Activated naive CD4-positive, alpha-beta T cell treated with Interleukin-2 at 50 U/mL for 16 hours (primary cell): ENCODE measurements around the gene RPL41.
A peak's percentile ranks its signal among the peaks of the same experiment; 100 is the strongest.

ENCODE experiments used
- DNase-seq: peaks from one replicate; pipeline ENCODE4 v3.0.0-alpha.2; 2020

RPL41 gene

DNA sequence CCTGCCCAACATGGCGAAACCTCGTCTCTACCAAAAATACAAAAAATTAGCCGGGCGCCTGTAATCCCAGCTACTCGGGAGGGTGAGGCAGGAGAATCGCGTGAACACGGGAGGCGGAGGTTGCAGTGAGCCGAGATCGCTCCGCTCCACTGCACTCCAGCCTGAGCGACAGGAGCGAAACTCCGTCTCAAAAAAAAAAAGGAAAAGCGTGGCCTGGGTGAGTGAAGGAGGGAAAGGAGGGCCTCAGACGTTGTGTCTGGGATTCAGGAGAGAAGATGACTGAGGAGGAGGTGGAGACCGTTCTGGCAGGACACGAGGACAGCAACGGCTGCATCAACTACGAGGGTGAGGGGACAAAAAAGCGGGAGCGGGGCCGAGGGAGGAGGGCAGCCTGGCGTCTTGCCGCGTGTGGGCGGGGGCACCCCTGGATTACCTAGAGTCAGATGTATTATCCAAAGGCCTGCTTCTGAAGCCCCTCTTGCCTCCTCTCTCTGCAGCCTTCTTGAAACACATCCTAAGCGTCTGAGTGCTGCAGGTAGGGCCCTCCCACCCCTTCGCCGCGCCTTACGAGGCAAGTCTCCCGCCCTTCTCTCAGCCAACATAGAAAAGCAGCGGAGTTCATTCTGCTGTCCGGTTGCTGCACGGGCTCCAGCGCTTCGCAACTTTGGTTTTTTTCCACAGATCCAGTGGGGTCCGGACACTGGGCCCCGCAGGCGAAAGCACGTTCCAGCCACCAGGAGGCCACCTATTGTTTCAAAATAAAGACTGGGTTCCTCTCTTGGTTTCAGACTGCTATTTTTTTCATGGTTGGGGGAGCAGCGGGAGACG lies 41.0 kb downstream of the RPL41 start:
- DNase-seq, result peak; percentile 58

DNA sequence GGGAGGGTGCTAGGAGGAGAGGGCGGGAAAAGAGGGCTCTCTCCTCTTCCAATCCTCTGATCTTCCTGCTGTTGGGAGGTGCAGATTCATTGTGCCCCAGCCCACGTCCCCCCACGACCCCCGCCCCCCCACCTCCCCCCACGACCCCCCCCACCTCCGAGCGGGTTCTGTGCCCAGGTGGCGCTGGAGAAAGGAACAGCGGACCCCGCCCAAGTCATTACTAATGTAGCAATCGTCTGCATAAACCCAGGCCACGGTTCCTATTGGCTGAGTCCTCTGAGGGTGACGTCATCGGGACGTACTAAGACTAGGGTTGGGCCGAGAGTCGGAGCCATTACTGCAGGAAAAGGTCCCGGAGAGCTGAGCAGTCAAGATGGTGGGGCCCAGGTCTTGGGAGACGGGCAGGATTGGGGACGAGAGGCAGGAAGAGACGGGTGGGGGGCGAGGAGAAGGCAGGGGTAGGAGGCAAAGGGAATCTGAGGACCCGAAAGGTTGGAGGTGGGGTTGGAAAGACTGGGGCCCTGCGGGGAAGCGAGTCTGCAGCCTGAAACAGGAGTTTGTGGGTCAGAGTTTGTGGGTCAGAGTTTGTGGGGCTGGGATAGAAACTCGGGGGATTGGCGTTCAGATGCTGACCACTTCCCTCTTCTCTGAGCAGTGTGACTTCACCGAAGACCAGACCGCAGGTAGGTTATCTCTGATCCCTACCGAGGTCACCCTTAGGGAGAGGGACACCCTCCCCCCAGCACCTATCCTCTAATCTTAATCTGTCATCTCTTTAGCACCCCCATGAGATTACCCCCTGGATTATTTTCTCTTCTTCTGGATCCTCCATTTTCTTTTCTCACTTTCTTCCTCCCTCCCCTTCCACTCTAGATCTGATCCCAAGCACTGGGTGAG lies 41.8 kb downstream of the RPL41 start, which contains the start of gene MYL6:
MYL6 (plus strand) TSS at position 331 of the 897 bp plus-strand sequence; CDS start at position 374, 43 bp downstream.
- peak; percentile 90 for DNase-seq

GRCh38 chr12:56158926-56159461 lies 42.6 kb downstream of the RPL41 start:
- DNase-seq, result peak; percentile 17

DNA sequence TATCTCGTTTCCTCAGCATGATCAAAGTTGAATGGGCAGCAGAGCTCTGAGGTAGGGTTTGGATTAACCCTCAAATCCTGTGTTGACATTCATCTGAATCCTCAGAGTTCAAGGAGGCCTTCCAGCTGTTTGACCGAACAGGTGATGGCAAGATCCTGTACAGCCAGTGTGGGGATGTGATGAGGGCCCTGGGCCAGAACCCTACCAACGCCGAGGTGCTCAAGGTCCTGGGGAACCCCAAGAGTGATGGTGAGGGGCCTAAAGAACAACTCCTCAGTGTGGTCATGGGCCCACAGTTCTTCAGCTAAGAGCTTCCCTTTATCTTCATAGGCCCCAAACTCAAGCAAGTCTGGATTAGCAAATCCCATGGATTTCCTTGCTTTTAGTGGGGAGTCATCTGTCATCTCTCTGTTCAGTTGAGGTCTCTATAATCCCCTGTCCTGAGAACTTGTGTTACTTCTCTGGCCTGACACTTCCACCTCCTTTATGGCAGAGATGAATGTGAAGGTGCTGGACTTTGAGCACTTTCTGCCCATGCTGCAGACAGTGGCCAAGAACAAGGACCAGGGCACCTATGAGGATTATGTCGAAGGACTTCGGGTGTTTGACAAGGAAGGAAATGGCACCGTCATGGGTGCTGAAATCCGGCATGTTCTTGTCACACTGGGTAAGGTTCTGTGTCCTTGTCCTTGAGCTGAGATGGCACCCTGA lies 43.2 kb downstream of the RPL41 start:
- DNase-seq, result no peak

GRCh38 chr12:56160193-56160763 lies 43.8 kb downstream of the RPL41 start:
- DNase-seq, result peak; percentile 61

- DNase-seq, result no peak
Measured at GRCh38 chr12:56160894-56161689, 44.7 kb downstream of the RPL41 start.

DNA sequence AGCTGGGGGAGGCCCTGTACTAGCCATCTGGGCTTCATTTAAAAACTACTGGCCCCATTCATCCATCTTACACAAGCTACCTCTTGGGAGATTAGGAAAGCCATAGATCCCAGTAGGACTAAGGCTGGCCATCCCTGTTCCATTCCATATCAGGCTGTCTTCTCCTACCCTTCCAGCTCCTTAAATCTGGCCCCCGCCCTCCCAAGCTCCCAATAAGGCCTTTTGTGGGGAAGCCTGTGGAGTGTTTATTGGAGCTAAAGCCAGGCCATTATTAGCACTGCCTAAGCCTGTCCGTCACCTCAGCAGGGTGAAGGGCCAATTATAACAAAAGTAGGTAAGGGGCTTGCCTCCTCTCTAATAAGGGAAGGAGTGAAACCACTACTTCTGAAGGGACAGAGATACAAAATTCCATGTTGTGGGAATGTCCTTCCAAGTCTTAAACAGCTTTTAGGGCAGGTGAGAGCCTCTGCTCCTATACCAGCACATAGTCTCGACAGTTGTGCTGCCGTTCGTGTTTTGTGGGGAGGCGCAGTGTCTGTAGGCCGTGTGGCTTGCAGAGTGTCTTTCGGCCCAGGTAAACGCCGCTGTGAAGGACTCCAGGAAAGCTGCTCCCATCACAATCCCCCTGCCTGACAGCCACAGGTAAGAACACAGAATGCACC lies 45.4 kb downstream of the RPL41 start:
- DNase-seq, result no peak

- DNase-seq, result no peak
Measured at GRCh38 chr12:56162468-56163290, 46.2 kb downstream of the RPL41 start.

- DNase-seq, result no peak
Measured at GRCh38 chr12:56163533-56164344, 47.3 kb downstream of the RPL41 start.

DNA sequence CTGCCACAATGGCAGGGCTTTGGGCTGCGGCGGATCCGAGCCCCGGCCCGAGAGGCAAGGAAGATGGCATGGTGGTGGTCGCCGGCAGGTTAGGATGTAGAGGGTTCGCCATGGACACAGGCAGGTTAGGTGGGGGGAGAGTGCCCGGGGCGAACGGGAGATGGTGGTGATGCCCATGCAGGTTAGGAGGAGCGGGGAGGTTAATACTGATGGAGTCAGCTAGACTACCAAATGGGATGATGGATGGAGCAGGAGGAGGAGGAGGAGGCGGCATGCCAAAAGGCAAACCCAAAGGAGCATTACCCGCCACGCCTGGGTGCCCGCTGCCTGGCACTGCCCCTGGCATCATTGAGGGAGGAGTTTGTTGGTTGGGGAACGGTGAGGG lies 47.9 kb downstream of the RPL41 start:
- DNase-seq, result no peak

DNA sequence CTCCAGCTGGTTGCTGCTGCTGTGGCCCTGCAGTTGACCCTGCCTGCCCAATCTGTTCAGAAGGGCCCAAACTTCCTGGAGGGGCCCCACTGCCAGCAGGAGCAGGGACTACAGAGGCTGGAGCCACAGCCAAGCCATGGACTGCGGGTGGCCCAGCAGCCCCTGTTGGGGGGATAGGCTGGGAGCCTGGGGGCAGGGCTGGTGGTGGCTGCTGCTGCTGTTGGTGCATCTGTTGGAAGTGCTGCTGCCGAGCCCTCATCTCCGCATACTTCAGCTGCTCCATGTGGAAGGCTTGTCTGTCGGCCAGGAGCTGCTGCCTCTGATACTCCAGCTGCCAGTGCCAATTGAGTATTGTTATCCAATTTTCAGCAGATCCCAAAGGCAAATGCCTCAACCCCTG lies 48.9 kb downstream of the RPL41 start:
- DNase-seq, result no peak
